Activated B cell treated with CpG ODN at 0.5 μM for 24 hours (primary cell): ENCODE measurements around the gene LHFPL6. TPM values are rescaled to one million over a fixed set of nuclear protein-coding genes. Genes with fewer than 3 reads are reported as not detected.
"Not testable (repeated sequence)": the region's sequence is repeated elsewhere in the genome, so short reads cannot be mapped to it uniquely, and the experiment has no call there.

Experiments used
- ATAC-seq: fragments of 200-7000 bp; cut with Tn5 transposase; one replicate; pipeline ENCODE4 v1.10.0; 2021; ENCODE audit warnings: low read depth, mild to moderate bottlenecking, moderate library complexity
- CTCF ChIA-PET: fragments of 350-600 bp; sonication (Branson Sonifier 250); formaldehyde crosslinking; loops from one replicate; lab custom pipeline; 2021; ENCODE audit warnings: antibody characterized with exemption; lab: Charles Lee
- POLR2A ChIA-PET: fragments of 350-600 bp; sonication (Branson Sonifier 250); formaldehyde crosslinking; loops from one replicate; lab custom pipeline; 2021; ENCODE audit warnings: antibody characterized with exemption; lab: Charles Lee
- DNase-seq: peaks from one replicate; pipeline ENCODE4 v3.0.0; 2022
- H3K27ac Mint-ChIP-seq: one replicate; pipeline ENCODE4 v1.8.0; 2020; ENCODE audit warnings: mixed read lengths
- H3K27me3 Mint-ChIP-seq: one replicate; pipeline ENCODE4 v1.8.0; 2021; ENCODE audit warnings: mixed read lengths
- H3K36me3 Mint-ChIP-seq: one replicate; pipeline ENCODE4 v1.8.0; 2021; ENCODE audit warnings: low read depth, mixed read lengths
- H3K4me1 Mint-ChIP-seq: one replicate; pipeline ENCODE4 v1.8.0; 2021; ENCODE audit warnings: mixed read lengths
- H3K4me3 Mint-ChIP-seq: one replicate; pipeline ENCODE4 v1.8.0; 2020; ENCODE audit warnings: mild to moderate bottlenecking, mixed read lengths
- H3K9me3 Mint-ChIP-seq: one replicate; pipeline ENCODE4 v1.8.0; 2020; ENCODE audit warnings: mixed read lengths
- CTCF ChIP-seq: fragments of 200-600 bp; IDR thresholded peaks from one replicate; pipeline ENCODE4 v1.8.0; 2022; ENCODE audit warnings: antibody characterized with exemption, mild to moderate bottlenecking
- intact Hi-C: fragments of 100-400 bp; cut with micrococcal nuclease; formaldehyde crosslinking; loops from one replicate; pipeline ENCODE4 v1.15.1; 2024
- total RNA-seq: library from RNA; stranded (reverse); gene quantifications from 2 replicates; pipeline ENCODE4 v1.2.3, GENCODE V29; 2022

Gene LHFPL6
- total RNA-seq, 1 donor from 2014 or later: 0.13 TPM

DNA sequence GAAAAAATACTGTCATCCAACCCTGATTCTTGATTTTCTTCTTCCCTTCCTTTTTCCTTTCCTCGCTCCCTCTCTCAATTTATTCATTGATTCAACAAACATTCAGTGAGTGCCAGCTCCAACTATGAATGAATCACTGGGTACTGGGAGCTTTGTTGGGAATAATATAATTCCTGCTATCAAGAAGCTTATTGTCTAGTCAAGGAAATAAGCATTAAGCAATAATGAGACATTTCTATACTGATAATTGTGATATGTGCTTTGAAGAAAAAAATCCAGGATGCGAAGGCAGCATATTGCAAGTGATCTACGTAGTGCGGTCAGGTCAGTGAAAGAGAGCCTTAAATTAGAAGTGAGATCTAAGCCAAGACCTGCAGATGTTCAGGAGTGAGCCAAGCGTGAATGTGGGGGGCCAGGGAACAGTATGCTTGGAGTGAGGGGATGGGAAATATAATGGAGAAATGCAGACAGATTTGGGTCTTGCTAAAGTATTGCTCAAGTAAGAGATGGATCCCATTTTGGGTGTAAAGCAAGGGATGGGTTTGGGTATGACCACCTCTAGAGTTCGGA lies 253.5 kb downstream of the LHFPL6 start:
- Mint-ChIP-seq H3K27me3 (peaks cover 1% of the 10 kb centered on the region), H3K4me3 (no peak overlapping the region), H3K4me1 (no peaks in the 10 kb centered on the region), H3K36me3 (no peaks in the 10 kb centered on the region), H3K9me3 (no peaks in the 10 kb centered on the region), H3K27ac (no peak overlapping the region)
- no peak for DNase-seq
- no peak for TF ChIP-seq CTCF
- no peak for ATAC-seq
- ChIA-PET POLR2A (no interaction called here), CTCF (no interaction called here)
- intact Hi-C loops: no loop called here

GRCh38 chr13:39347926-39348901 lies 254.8 kb downstream of the LHFPL6 start:
- DNase-seq (no peak), ATAC-seq (no peak)
- CTCF ChIA-PET: no interaction called here
- H3K9me3 Mint-ChIP-seq: no peaks in the 10 kb centered on the region
- no peaks in the 10 kb centered on the region for H3K27me3 Mint-ChIP-seq
- no peak overlapping the region for H3K27ac Mint-ChIP-seq
- intact Hi-C loops: no loop called here
- POLR2A ChIA-PET: no interaction called here
- no peaks in the 10 kb centered on the region for H3K4me1 Mint-ChIP-seq
- TF ChIP-seq CTCF: no peak
- H3K36me3 Mint-ChIP-seq: no peaks in the 10 kb centered on the region
- no peak overlapping the region for H3K4me3 Mint-ChIP-seq

DNA sequence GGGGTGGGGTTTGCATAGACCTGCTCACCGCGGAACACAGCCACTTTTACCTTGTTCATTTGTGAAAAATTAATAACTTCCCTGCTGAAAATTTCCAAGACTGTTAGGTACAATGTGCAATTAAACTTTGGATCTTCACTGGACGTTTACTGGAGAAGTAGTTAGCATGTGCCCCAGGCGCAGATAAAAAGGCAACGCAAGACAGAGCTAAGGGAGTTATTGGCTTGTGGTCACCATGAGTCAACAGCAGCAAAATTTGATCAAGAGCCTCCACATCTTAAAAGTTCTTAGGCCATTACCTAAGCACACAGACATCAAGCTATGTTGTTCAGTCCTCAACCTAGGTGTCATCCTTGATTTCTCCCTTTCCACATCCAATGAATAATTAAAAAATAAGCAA lies 257.0 kb downstream of the LHFPL6 start:
- CTCF ChIA-PET: no interaction called here
- intact Hi-C loops: no loop called here
- POLR2A ChIA-PET: no interaction called here

GRCh38 chr13:39341251-39341650 lies 261.7 kb downstream of the LHFPL6 start:
- ChIA-PET CTCF (no interaction called here), POLR2A (no interaction called here)
- Mint-ChIP-seq H3K27me3 (no peaks in the 10 kb centered on the region), H3K4me1 (no peaks in the 10 kb centered on the region), H3K4me3 (no peak overlapping the region), H3K9me3 (no peaks in the 10 kb centered on the region), H3K36me3 (no peaks in the 10 kb centered on the region), H3K27ac (no peak overlapping the region)
- DNase-seq (no peak), ATAC-seq (no peak)
- intact Hi-C loops: no loop called here
- TF ChIP-seq CTCF: no peak

More for the DNA sequence above, 257.0 kb downstream of the LHFPL6 start:
- Mint-ChIP-seq H3K27me3 (no peaks in the 10 kb centered on the region), H3K27ac (no peak overlapping the region), H3K4me3 (no peak overlapping the region), H3K36me3 (no peaks in the 10 kb centered on the region), H3K9me3 (no peaks in the 10 kb centered on the region), H3K4me1 (no peaks in the 10 kb centered on the region)
- DNase-seq (no peak), ATAC-seq (no peak)
- no peak for TF ChIP-seq CTCF

DNA sequence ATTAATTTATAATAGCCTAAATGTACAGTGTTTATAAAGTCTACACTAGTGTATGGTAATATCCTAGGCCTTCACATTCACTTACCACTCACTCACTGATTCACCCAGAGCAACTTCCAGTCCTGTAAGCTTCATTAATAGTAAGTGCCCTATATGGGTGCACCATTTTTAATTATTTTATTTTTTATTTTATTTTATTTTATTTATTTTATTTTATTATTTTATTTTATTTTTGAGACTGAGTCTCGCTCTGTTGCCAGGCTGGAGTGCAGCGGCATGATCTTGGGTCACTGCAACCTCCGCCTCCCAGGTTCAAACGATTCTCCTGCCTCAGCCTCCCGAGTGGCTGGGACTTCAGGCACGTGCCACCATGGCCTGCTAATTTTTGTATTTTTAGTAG lies 264.9 kb downstream of the LHFPL6 start:
- H3K27me3 Mint-ChIP-seq, H3K27ac Mint-ChIP-seq, DNase-seq, ATAC-seq, H3K36me3 Mint-ChIP-seq, CTCF ChIA-PET, H3K4me1 Mint-ChIP-seq, intact Hi-C loops, H3K9me3 Mint-ChIP-seq, POLR2A ChIA-PET, H3K4me3 Mint-ChIP-seq: not testable (repeated sequence)
